GM12878 (cell line): ENCODE measurements around the gene DNAJC4. TPM values are rescaled to one million over a fixed set of nuclear protein-coding genes. Genes with fewer than 3 reads are reported as not detected.

Source experiments
- ATAC-seq: fragments of 200-7000 bp; cut with Tn5 transposase; 3 replicates; pipeline ENCODE4 v1.9.1; 2020; ENCODE audit warnings: mild to moderate bottlenecking, moderate library complexity
- BruUV-seq: library from RNA; stranded (reverse); fragments of 400-500 nt; replicated peaks from 2 replicates; lab custom pipeline; 2021; lab: Mats Ljungman, UMichigan
- CTCF ChIA-PET: fragments of 300-600 bp; sonication (Branson Sonifier 250); formaldehyde crosslinking; extraction: SDS; loops from one replicate; lab custom pipeline; 2021; ENCODE audit warnings: inconsistent platforms; lab: Yijun Ruan, JAX
- POLR2A ChIA-PET: fragments of 350-600 bp; formaldehyde crosslinking; extraction: SDS; loops from one replicate; lab custom pipeline; 2021; ENCODE audit warnings: inconsistent platforms; lab: Charles Lee
- RAD21 ChIA-PET: fragments of 300-600 bp; sonication (Branson Sonifier 250); formaldehyde crosslinking; loops from one replicate; lab custom pipeline; 2023; ENCODE audit warnings: antibody characterized with exemption; ENCODE audit not compliant: unreplicated experiment; lab: Charles Lee
- SMC1A ChIA-PET: fragments of 300-600 bp; sonication (Branson Sonifier 250); formaldehyde crosslinking; loops from one replicate; lab custom pipeline; 2023; ENCODE audit not compliant: unreplicated experiment, uncharacterized antibody; lab: Charles Lee
- DNase-seq: peaks from one replicate; pipeline ENCODE4 v3.0.0-alpha.2; 2011; ENCODE audit warnings: low read depth, low spot score
- FAIRE-seq: peaks from 3 replicates; lab custom pipeline; 2011; peaks lifted over from hg19 to GRCh38; lab: Jason Lieb, UNC
- H2AFZ ChIP-seq: 2 replicates; pipeline ENCODE4 v1.6.0; 2011; ENCODE audit warnings: low read depth, low read length, control low read depth; ENCODE audit not compliant: control insufficient read depth
- H3K27ac ChIP-seq: 2 replicates; pipeline ENCODE4 v1.5.1; 2011; ENCODE audit warnings: control low read depth; ENCODE audit not compliant: control insufficient read depth, insufficient read depth
- H3K27me3 ChIP-seq, 2 experiments: replicated peaks in 1 of 2; 2 replicates each; pipeline versions ENCODE4 v1.6.0 to v1.6.1; 2011; ENCODE audit warnings: low read length in 1 of 2; ENCODE audit not compliant: control insufficient read depth in 2 of 2, insufficient read depth in 2 of 2
- H3K36me3 ChIP-seq, 2 experiments: 2 replicates each; pipeline ENCODE4 v1.5.1; 2011; ENCODE audit warnings: low read length in 1 of 2; ENCODE audit not compliant: control insufficient read depth in 2 of 2, insufficient read depth in 2 of 2
- H3K4me1 ChIP-seq: 2 replicates; pipeline ENCODE4 v1.6.1; 2011; ENCODE audit warnings: mild to moderate bottlenecking, low read length, moderate library complexity, mixed read lengths; ENCODE audit not compliant: control insufficient read depth, insufficient read depth
- H3K4me2 ChIP-seq: 2 replicates; pipeline ENCODE4 v1.6.0; 2011; ENCODE audit warnings: control low read depth; ENCODE audit not compliant: control insufficient read depth, insufficient read depth
- H3K4me3 ChIP-seq: fragments of 200-600 bp; sonication (generic); 2 replicates; pipeline ENCODE4 v1.5.1; 2016
- H3K79me2 ChIP-seq: 2 replicates; pipeline ENCODE4 v1.6.0; 2011; ENCODE audit warnings: low read length; ENCODE audit not compliant: control insufficient read depth, insufficient read depth
- H3K9ac ChIP-seq: 2 replicates; pipeline ENCODE4 v1.8.0; 2011; ENCODE audit warnings: low read length, control low read depth, mixed read lengths; ENCODE audit not compliant: control insufficient read depth, insufficient read depth
- H3K9me3 ChIP-seq: replicated peaks from 3 replicates; pipeline ENCODE4 v1.5.1; 2011; ENCODE audit warnings: mild to moderate bottlenecking, low read length; ENCODE audit not compliant: control insufficient read depth, insufficient read depth
- H4K20me1 ChIP-seq: 2 replicates; pipeline ENCODE4 v1.6.0; 2011; ENCODE audit not compliant: control insufficient read depth, insufficient read depth
- CHD2 ChIP-seq: IDR thresholded peaks from 2 replicates; pipeline ENCODE4 v1.6.1; 2011; ENCODE audit warnings: low read depth, low read length, improper control_type of control experiment, borderline replicate concordance
- CTCF ChIP-seq, 3 experiments: IDR thresholded peaks in 2 of 3; conservative IDR thresholded peaks in 1 of 3; 2 replicates each; pipeline ENCODE4 v1.5.1; 2011; ENCODE audit warnings: low read depth in 3 of 3, low read length in 3 of 3, mild to moderate bottlenecking in 3 of 3, control low read depth in 2 of 3, moderate library complexity in 2 of 3, inconsistent platforms in 1 of 3, mixed read lengths in 1 of 3; ENCODE audit not compliant: control insufficient read depth in 2 of 3, insufficient read depth in 1 of 3; ENCODE audit errors: extremely low read depth in 1 of 3
- EGR1 ChIP-seq, 2 experiments: IDR thresholded peaks; 1 replicate in 1 of 2; 2 replicates in 1 of 2; pipeline ENCODE4 v1.6.1; 2011 to 2012; ENCODE audit warnings: low read depth in 2 of 2, low read length in 2 of 2, borderline replicate concordance in 1 of 2, mild to moderate bottlenecking in 1 of 2, moderate library complexity in 1 of 2
- GATAD2B ChIP-seq: fragments of 450-650 bp; conservative IDR thresholded peaks from 2 replicates; pipeline ENCODE4 v1.6.1; 2017; ENCODE audit warnings: low read depth, mild to moderate bottlenecking, moderate library complexity
- HDGF ChIP-seq: fragments of 450-650 bp; IDR thresholded peaks from 2 replicates; pipeline ENCODE4 v1.6.1; 2016; ENCODE audit warnings: antibody characterized with exemption
- IKZF1 ChIP-seq: fragments of 450-650 bp; conservative IDR thresholded peaks from 2 replicates; pipeline ENCODE4 v1.6.1; 2017; ENCODE audit warnings: antibody characterized with exemption, mild to moderate bottlenecking
- IKZF2 ChIP-seq, 2 experiments: fragments of 450-650 bp; IDR thresholded peaks; 2 replicates each; pipeline ENCODE4 v1.6.1; 2017; ENCODE audit warnings: mild to moderate bottlenecking in 2 of 2, moderate library complexity in 2 of 2
- NBN ChIP-seq: fragments of 450-650 bp; IDR thresholded peaks from 2 replicates; pipeline ENCODE4 v1.6.1; 2016
- POLR2AphosphoS5 ChIP-seq: IDR thresholded peaks from 2 replicates; pipeline ENCODE4 v1.6.1; 2011; ENCODE audit warnings: mild to moderate bottlenecking, low read length, inconsistent platforms
- RELB ChIP-seq: fragments of 450-650 bp; IDR thresholded peaks from 2 replicates; pipeline ENCODE4 v1.6.1; 2017; ENCODE audit warnings: low read depth, mild to moderate bottlenecking, moderate library complexity
- TCF12 ChIP-seq: IDR thresholded peaks from 2 replicates; pipeline ENCODE4 v1.6.1; 2011; ENCODE audit warnings: low read depth, mild to moderate bottlenecking, low read length
- WGBS: methylation state at CpG from one replicate; pipeline ENCODE4 v1.1.6; 2016; ENCODE audit warnings: low lambda C conversion rate; ENCODE audit not compliant: insufficient replicate concordance, insufficient coverage; ENCODE audit errors: missing lambda C conversion rate; 5-methylcytosine and 5-hydroxymethylcytosine counted together
- in situ Hi-C: fragments of 300-500 bp; cut with MboI; formaldehyde crosslinking; loops from 9 replicates; pipeline ENCODE4 v1.14.3; 2018; ENCODE audit warnings: mixed read lengths
- intact Hi-C: fragments of 100-400 bp; cut with micrococcal nuclease; formaldehyde crosslinking; loops from one replicate; pipeline ENCODE4 v1.14.2; 2022; ENCODE audit not compliant: unreplicated experiment
- polyA plus RNA-seq, 11 experiments: library from polyadenylated mRNA; depleted of rRNA in 4 of 11; unstranded in 6 of 11; stranded (reverse) in 5 of 11; fragments of >200 nt; fragmentation: Nextera tagmentation in 4 of 11; fragmentation: Illumina TruSeq in 1 of 11; extraction: Ambion mirVana in 4 of 11; extraction: Trizol in 1 of 11; gene quantifications; 1 replicate in 1 of 11; 2 replicates in 10 of 11; pipeline versions ENCODE4 v1.2.1 to v1.2.3, GENCODE V29; 2011 to 2016; ENCODE audit warnings: inconsistent platforms in 2 of 11, missing spikeins in 2 of 11, low read depth in 1 of 11
- total RNA-seq, 4 experiments: library from RNA; depleted of rRNA in 3 of 4; stranded (reverse); fragments of >200 nt in 3 of 4; fragmentation: Illumina TruSeq in 1 of 4; extraction: Trizol in 1 of 4; gene quantifications; 2 replicates each; pipeline versions ENCODE4 v1.2.1 to v1.2.3, GENCODE V29; 2013 to 2021

The DNAJC4 gene
- total and polyA plus RNA-seq, 10 of the 15 experiments (the other 5 are each of a cell fraction or from before 2014, with no cell fraction given) = 3.7 to 64.9 (median 30.1) TPM

- ATAC-seq = peak; percentile 21
- peak overlapping the region; percentile 100 for H3K4me2 ChIP-seq
- ChIA-PET RAD21 (interaction anchor here (0.6 to 3.1 kb wide), 9 partner anchors 8 to 66 kb away, joined by 3 to 30 read pairs (median 4); partner anchors contain the start of genes CATSPERZ, ESRRA, FERMT3 and FKBP2), POLR2A (interaction anchor here (0.6 to 2.0 kb wide), 6 partner anchors 11 to 53 kb away, joined by 3 to 12 read pairs (median 6); partner anchors contain the start of genes ESRRA, FERMT3 and FKBP2), SMC1A (interaction anchor here (1.7 kb wide), 1 partner anchor 47 kb away, joined by 15 read pairs; the partner anchor contains the start of gene FERMT3), CTCF (interaction anchor here (0.6 to 4.8 kb wide), 12 partner anchors 8 to 89 kb away, joined by 3 to 64 read pairs (median 6); partner anchors contain the start of genes CATSPERZ, FERMT3, FKBP2 and STIP1)
- H3K9me3 ChIP-seq = no peaks in the 10 kb centered on the region
- in situ Hi-C loops = no loop called here
- 1% methylated on average over 20 of the region's 23 CpGs for WGBS
- H3K36me3 ChIP-seq = no peaks in the 10 kb centered on the region; a peak in 2 of 4 replicates
- peaks cover 6% of the 10 kb centered on the region for H3K4me1 ChIP-seq
- no peaks in the 10 kb centered on the region for H4K20me1 ChIP-seq
- H3K27me3 ChIP-seq = no peaks in the 10 kb centered on the region
- no peaks in the 10 kb centered on the region; the same call in 1 of the 2 replicates for H3K79me2 ChIP-seq
- DNase-seq = no peak
- H3K9ac ChIP-seq = peak overlapping the region; percentile 82
- no TSS peak for BruUV-seq
- no peak for FAIRE-seq
- intact Hi-C loops = no loop called here
- no peak overlapping the region for H3K27ac ChIP-seq
- peak overlapping the region; percentile 66 for H3K4me3 ChIP-seq
- peak overlapping the region; percentile 65 for H2AFZ ChIP-seq
- no peak for TF ChIP-seq GATAD2B
- TF ChIP-seq TCF12 = 0 out of 2 replicates have a peak, but pooled peaks have one; percentile 6
- TF ChIP-seq NBN = 0 out of 2 replicates have a peak, but pooled peaks have one; percentile 36
- no peak for TF ChIP-seq CHD2
- TF ChIP-seq EGR1 (IDR thresholded peaks at IDR 0.05; ENCODE audit: borderline replicate concordance in 1 of 2, low read depth in 2 of 2, low read length in 2 of 2) = 0 out of 3 replicates have a peak, but pooled peaks of 1 of the 2 experiments have one; percentile 1
- TF ChIP-seq HDGF = peak; percentile 44; the same call in 1 of the 2 replicates
- 0 out of 2 replicates have a peak, but pooled peaks have one; percentile 37 for TF ChIP-seq RELB
- TF ChIP-seq IKZF2 (IDR thresholded peaks at IDR 0.05) = peak; percentile 28 to 43; a peak in 3 of 4 replicates
- peak; percentile 35 to 54 (median 36); a peak in 4 of 6 replicates for TF ChIP-seq CTCF (IDR thresholded peaks at IDR 0.05 in 2 of 3, conservative IDR thresholded peaks at IDR 0.05 in 1 of 3; ENCODE audit: control insufficient read depth in 2 of 3, extremely low read depth in 1 of 3, insufficient read depth in 1 of 3, low read depth in 3 of 3, low read length in 3 of 3)
- TF ChIP-seq POLR2AphosphoS5 = no peak
- peak; percentile 39; the same call in 1 of the 2 replicates for TF ChIP-seq IKZF1
- TF ChIP-seq, all 136 proteins: peak for 8
Measured at GRCh38 chr11:64252003-64252872, 21.9 kb downstream of the DNAJC4 start.
